BJ (cell line): ENCODE results near the gene CPVL. TPM values are rescaled to one million over a fixed set of nuclear protein-coding genes. Genes with fewer than 3 reads are reported as not detected.

Source experiments
- CTCF ChIA-PET: fragments of 350-600 bp; formaldehyde crosslinking; extraction: SDS; loops from one replicate; lab custom pipeline; 2021; ENCODE audit warnings: antibody characterized with exemption, inconsistent platforms; lab: Yijun Ruan, JAX
- POLR2A ChIA-PET: fragments of 300-600 bp; sonication (Branson Sonifier 250); formaldehyde crosslinking; extraction: SDS; loops from one replicate; lab custom pipeline; 2021; ENCODE audit warnings: antibody characterized with exemption; lab: Charles Lee
- DNase-seq: peaks from one replicate; pipeline ENCODE4 v3.0.0-alpha.2; 2011; ENCODE audit warnings: low read depth
- H3K27me3 ChIP-seq: 2 replicates; pipeline ENCODE4 v1.6.0; 2011; ENCODE audit warnings: low read length; ENCODE audit not compliant: control insufficient read depth, insufficient read depth
- H3K36me3 ChIP-seq: 2 replicates; pipeline ENCODE4 v1.5.1; 2011; ENCODE audit warnings: low read length; ENCODE audit not compliant: control insufficient read depth, insufficient read depth
- H3K4me3 ChIP-seq: 2 replicates; pipeline ENCODE4 v1.5.1; 2011; ENCODE audit warnings: low read depth, mild to moderate bottlenecking, control low read depth, low read length
- polyA plus RNA-seq: library from polyadenylated mRNA; depleted of rRNA; stranded (reverse); fragments of >200 nt; gene quantifications from 2 replicates; pipeline ENCODE4 v1.2.3, GENCODE V29; 2011
- TF ChIP-seq, protein P1 (sequence below): IDR thresholded peaks from 2 replicates; pipeline ENCODE4 v1.5.1; 2011; ENCODE audit warnings: low read depth, mild to moderate bottlenecking, control low read depth, inconsistent platforms, low read length, moderate library complexity; ENCODE audit not compliant: insufficient read depth

The CPVL gene
- polyA plus RNA-seq, 1 experiment, result not detected

DNA sequence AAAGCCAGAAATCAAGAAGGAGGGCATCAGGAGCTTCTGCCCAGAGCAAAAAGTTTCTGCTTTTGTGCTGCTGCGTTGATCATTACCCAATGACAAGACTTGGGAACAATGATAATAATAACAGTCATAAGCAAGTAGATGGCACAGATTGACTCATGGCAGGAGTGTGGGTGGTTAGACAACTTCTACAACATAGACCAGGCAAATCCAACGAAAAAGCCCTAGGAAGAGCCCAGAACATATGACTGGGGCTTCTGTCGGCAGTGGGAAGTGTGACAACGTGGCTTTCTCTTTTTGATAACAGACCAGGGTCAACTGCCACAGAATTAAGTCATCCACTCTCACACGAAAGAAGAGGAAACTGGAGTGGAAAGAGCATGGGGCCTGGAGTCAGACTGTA, 102.8 kb downstream of the CPVL start:
- ChIA-PET CTCF (no interaction called here), POLR2A (no interaction called here)
- H3K36me3 ChIP-seq, result no peaks in the 10 kb centered on the region
- DNase-seq, result no peak
- H3K4me3 ChIP-seq, result no peak overlapping the region
- TF ChIP-seq, protein P1, sequence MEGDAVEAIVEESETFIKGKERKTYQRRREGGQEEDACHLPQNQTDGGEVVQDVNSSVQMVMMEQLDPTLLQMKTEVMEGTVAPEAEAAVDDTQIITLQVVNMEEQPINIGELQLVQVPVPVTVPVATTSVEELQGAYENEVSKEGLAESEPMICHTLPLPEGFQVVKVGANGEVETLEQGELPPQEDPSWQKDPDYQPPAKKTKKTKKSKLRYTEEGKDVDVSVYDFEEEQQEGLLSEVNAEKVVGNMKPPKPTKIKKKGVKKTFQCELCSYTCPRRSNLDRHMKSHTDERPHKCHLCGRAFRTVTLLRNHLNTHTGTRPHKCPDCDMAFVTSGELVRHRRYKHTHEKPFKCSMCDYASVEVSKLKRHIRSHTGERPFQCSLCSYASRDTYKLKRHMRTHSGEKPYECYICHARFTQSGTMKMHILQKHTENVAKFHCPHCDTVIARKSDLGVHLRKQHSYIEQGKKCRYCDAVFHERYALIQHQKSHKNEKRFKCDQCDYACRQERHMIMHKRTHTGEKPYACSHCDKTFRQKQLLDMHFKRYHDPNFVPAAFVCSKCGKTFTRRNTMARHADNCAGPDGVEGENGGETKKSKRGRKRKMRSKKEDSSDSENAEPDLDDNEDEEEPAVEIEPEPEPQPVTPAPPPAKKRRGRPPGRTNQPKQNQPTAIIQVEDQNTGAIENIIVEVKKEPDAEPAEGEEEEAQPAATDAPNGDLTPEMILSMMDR, result no peak
- H3K27me3 ChIP-seq, result no peaks in the 10 kb centered on the region

DNA sequence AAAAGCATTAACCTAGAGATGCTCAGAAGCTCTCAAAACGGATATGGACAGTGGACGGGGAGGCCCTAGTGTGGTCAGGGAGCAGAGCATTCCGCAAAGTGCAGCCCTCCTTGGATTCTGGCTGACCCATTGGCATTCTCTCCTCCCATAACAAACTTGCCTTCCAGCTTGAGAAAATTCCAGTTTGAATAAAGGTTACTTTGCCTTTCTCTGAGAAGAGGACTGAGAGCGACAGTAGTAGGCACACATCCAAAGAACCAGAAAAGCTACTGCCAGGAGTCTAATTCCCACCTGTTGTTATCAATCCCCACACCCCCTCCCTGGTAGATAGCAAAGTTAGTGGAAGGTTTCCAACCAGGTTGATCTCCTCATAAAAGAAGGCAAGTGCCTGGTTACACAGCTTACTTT, 103.5 kb downstream of the CPVL start:
- Histone ChIP-seq H3K27me3 (no peaks in the 10 kb centered on the region), H3K36me3 (no peaks in the 10 kb centered on the region), H3K4me3 (no peak overlapping the region)
- CTCF ChIA-PET, result interaction anchor here (2.1 kb wide), 1 partner anchor 120 kb away, joined by 7 read pairs; no protein-coding TSS in a partner anchor
- DNase-seq, result no peak
- POLR2A ChIA-PET, result no interaction called here
- TF ChIP-seq, protein P1, result no peak

DNA sequence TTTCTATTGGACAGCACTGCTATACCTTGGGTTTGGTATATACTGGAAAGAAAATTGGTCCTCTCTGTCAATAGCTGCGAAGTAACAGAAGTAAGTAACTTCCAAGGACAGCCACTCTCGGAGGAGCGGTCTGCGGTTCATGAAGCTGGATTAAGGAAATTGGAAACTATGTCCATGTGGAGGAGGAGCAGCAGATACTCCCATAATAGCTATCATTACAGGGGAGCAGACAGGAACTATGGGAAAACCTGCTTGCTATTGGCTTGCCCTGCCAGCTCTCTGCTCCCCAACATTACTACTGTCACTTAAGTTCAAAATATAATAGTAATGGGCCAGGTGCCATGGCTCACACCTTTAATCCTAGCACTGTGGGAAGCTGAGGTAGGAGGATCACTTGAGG, 104.3 kb downstream of the CPVL start:
- DNase-seq, result no peak
- TF ChIP-seq, protein P1, result no peak
- POLR2A ChIA-PET, result no interaction called here
- Histone ChIP-seq H3K36me3 (no peaks in the 10 kb centered on the region), H3K4me3 (no peak overlapping the region), H3K27me3 (no peaks in the 10 kb centered on the region)
- CTCF ChIA-PET, result interaction anchor here (2.1 kb wide), 1 partner anchor 120 kb away, joined by 7 read pairs; no protein-coding TSS in a partner anchor

DNA sequence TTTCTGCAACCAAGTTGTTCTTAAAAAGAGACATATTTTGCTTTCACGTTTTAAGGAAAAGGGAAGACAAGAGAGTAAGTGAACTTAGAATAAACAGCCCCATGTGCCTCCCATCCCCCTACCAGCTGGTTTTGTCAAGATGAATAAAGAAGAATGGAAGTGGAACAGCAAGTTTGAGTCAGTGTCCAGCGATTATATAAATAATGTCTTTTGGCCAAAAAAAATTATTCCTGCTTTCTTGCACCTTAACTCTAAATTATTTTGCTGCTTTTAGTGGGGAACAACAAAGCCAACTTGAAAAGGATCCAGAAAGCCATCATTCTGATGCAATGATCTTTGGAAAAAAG, 105.8 kb downstream of the CPVL start:
- no peaks in the 10 kb centered on the region for H3K36me3 ChIP-seq
- H3K27me3 ChIP-seq, result no peaks in the 10 kb centered on the region
- TF ChIP-seq, protein P1, result no peak
- DNase-seq, result no peak
- POLR2A ChIA-PET, result no interaction called here
- CTCF ChIA-PET, result no interaction called here
- H3K4me3 ChIP-seq, result no peak overlapping the region

DNA sequence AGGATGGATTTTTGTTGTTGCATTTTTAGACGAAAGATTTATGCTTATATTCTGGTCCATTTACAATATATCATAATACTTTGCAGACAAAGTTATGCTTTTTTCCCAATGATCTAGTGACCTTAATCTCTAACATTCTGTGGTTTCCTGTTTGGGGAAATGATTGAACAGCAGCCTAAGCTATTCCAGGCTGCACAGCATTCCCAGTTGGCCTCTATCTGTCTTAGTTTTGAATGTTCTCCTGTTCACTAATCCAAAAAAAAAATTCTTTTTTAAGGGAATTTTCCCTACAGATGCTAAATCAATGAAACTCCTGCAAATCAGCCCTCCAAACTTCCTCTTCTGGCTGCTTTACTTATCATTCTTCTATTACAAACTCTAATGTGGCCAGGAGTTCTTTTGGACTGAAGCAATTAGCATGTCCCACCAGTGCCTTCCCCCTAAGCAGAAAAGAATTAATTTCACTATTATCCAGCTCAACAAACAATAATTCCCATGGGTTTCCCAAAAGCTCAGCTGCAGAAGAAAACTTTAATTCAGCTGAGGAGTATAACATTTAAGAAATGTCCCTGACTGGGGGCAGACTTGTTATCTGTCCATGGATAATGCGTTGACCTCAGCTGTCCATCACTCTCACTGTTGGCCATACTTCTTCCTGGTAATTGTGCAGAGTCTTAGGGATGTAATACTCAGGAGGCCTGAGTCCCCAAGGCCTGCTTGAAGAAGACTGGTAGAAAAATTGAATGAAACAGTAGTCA, 106.3 kb downstream of the CPVL start:
- TF ChIP-seq, protein P1, result no peak
- no peaks in the 10 kb centered on the region for H3K27me3 ChIP-seq
- H3K36me3 ChIP-seq, result no peaks in the 10 kb centered on the region
- ChIA-PET POLR2A (no interaction called here), CTCF (interaction anchor here (0.6 kb wide), 1 partner anchor 667 kb away, joined by 4 read pairs; no protein-coding TSS in a partner anchor)
- no peak for DNase-seq
- H3K4me3 ChIP-seq, result no peak overlapping the region
